PC-9 (cell line): ENCODE results near the gene TMEM132C. TPM values are rescaled to one million over a fixed set of nuclear protein-coding genes. Genes with fewer than 3 reads are reported as not detected.

Experiments used
- BruUV-seq: library from RNA; stranded (reverse); fragments of 400-500 nt; replicated peaks from 2 replicates; lab custom pipeline; 2021; lab: Mats Ljungman, UMichigan
- CTCF ChIA-PET: fragments of 300-600 bp; sonication (Branson Sonifier 250); formaldehyde crosslinking; loops from one replicate; lab custom pipeline; 2022; ENCODE audit warnings: antibody characterized with exemption; lab: Charles Lee
- POLR2A ChIA-PET: fragments of 300-600 bp; sonication (Branson Sonifier 250); formaldehyde crosslinking; loops from one replicate; lab custom pipeline; 2022; ENCODE audit warnings: antibody characterized with exemption; ENCODE audit not compliant: unreplicated experiment; lab: Charles Lee
- DNase-seq, 2 experiments: peaks; one replicate each; pipeline versions ENCODE4 v3.0.0 to v3.0.0-alpha.2; 2015 to 2022; ENCODE audit warnings: mixed read lengths in 1 of 2
- H2AFZ ChIP-seq: fragments of 200-600 bp; sonication (generic); 2 replicates; pipeline ENCODE4 v1.8.1; 2017; ENCODE audit warnings: antibody characterized with exemption
- H3F3A ChIP-seq: fragments of 200-600 bp; sonication (generic); 2 replicates; pipeline ENCODE4 v1.8.1; 2017; ENCODE audit warnings: antibody characterized with exemption, mild to moderate bottlenecking, low read depth; ENCODE audit not compliant: insufficient read depth
- H3K27ac ChIP-seq: fragments of 200-600 bp; sonication (generic); 2 replicates; pipeline ENCODE4 v1.6.1; 2016; ENCODE audit warnings: mixed run types
- H3K27me3 ChIP-seq: fragments of 200-600 bp; sonication (generic); 2 replicates; pipeline ENCODE4 v1.6.1; 2016; ENCODE audit warnings: low read depth, mixed run types; ENCODE audit not compliant: insufficient read depth
- H3K36me3 ChIP-seq: fragments of 200-600 bp; sonication (generic); 2 replicates; pipeline ENCODE4 v1.6.1; 2016; ENCODE audit warnings: low read depth, mixed run types
- H3K4me1 ChIP-seq: fragments of 200-600 bp; sonication (generic); replicated peaks from 2 replicates; pipeline ENCODE4 v1.6.1; 2016; ENCODE audit warnings: mixed run types; ENCODE audit not compliant: insufficient read depth
- H3K4me2 ChIP-seq: fragments of 200-600 bp; sonication (generic); 2 replicates; pipeline ENCODE4 v1.6.1; 2017; ENCODE audit warnings: mixed run types
- H3K4me3 ChIP-seq: fragments of 200-600 bp; sonication (generic); 2 replicates; pipeline ENCODE4 v1.6.1; 2016; ENCODE audit warnings: mixed run types
- H3K79me2 ChIP-seq: fragments of 200-600 bp; sonication (generic); 2 replicates; pipeline ENCODE4 v1.6.1; 2017; ENCODE audit warnings: low read depth, mixed run types
- H3K9me2 ChIP-seq: fragments of 200-600 bp; sonication (generic); 2 replicates; pipeline ENCODE4 v1.8.1; 2017; ENCODE audit warnings: mild to moderate bottlenecking; ENCODE audit not compliant: insufficient read depth
- H3K9me3 ChIP-seq: fragments of 200-600 bp; sonication (generic); 2 replicates; pipeline ENCODE4 v1.8.1; 2016; ENCODE audit warnings: low read depth; ENCODE audit not compliant: insufficient read depth
- H4K20me1 ChIP-seq: fragments of 200-600 bp; sonication (generic); 2 replicates; pipeline ENCODE4 v1.8.1; 2017; ENCODE audit not compliant: insufficient read depth
- CTCF ChIP-seq: fragments of 200-600 bp; sonication (generic); conservative IDR thresholded peaks from 2 replicates; pipeline ENCODE4 v1.6.1; 2017; ENCODE audit warnings: mixed run types, antibody characterized with exemption, mild to moderate bottlenecking, moderate library complexity
- EZH2 ChIP-seq: fragments of 200-600 bp; sonication (generic); IDR thresholded peaks from 2 replicates; pipeline ENCODE4 v1.8.0; 2017; ENCODE audit warnings: antibody characterized with exemption, low read depth
- intact Hi-C: fragments of 100-400 bp; cut with micrococcal nuclease; formaldehyde crosslinking; loops from one replicate; pipeline ENCODE4 v1.10.0; 2022; ENCODE audit not compliant: unreplicated experiment
- total RNA-seq: library from RNA; stranded (reverse); gene quantifications from 2 replicates; pipeline ENCODE4 v1.2.3, GENCODE V29; 2021

TMEM132C gene
- total RNA-seq, 1 experiment from 2014 or later = not detected

GRCh38 chr12:128712622-128713021 is 445.7 kb downstream of the TMEM132C start:
- POLR2A ChIA-PET = no interaction called here
- Histone ChIP-seq H3K4me1 (no peaks in the 10 kb centered on the region), H2AFZ (no peak overlapping the region), H3F3A (no peaks in the 10 kb centered on the region), H3K79me2 (no peaks in the 10 kb centered on the region), H3K4me2 (no peak overlapping the region), H4K20me1 (no peaks in the 10 kb centered on the region), H3K4me3 (no peak overlapping the region), H3K27me3 (peaks cover 66% of the 10 kb centered on the region), H3K9me3 (no peaks in the 10 kb centered on the region), H3K36me3 (no peaks in the 10 kb centered on the region), H3K27ac (no peak overlapping the region), H3K9me2 (no peaks in the 10 kb centered on the region)
- BruUV-seq = no TSS peak
- TF ChIP-seq CTCF = no peak
- CTCF ChIA-PET = no interaction called here
- intact Hi-C loops = no loop called here
- no peak for DNase-seq

- ChIA-PET POLR2A (no interaction called here), CTCF (no interaction called here)
- intact Hi-C loops = no loop called here
- H3K4me1 ChIP-seq = no peaks in the 10 kb centered on the region
- TF ChIP-seq CTCF = no peak
- TF ChIP-seq EZH2 = no peak
- H3K9me3 ChIP-seq = no peaks in the 10 kb centered on the region
- no peaks in the 10 kb centered on the region for H3K79me2 ChIP-seq
- H3K27ac ChIP-seq = no peak overlapping the region
- H3K4me3 ChIP-seq = no peak overlapping the region
- H3K27me3 ChIP-seq = peaks cover 53% of the 10 kb centered on the region
- H3K4me2 ChIP-seq = no peak overlapping the region
- H3F3A ChIP-seq = no peaks in the 10 kb centered on the region
- H3K9me2 ChIP-seq = no peaks in the 10 kb centered on the region
- no peak overlapping the region for H2AFZ ChIP-seq
- BruUV-seq = no TSS peak
- H4K20me1 ChIP-seq = no peaks in the 10 kb centered on the region
- no peaks in the 10 kb centered on the region for H3K36me3 ChIP-seq
- DNase-seq = no peak
These were observed 448.5 kb downstream of the TMEM132C start for GRCh38 chr12:128715485-128715884.

GRCh38 chr12:128724468-128725046 is 457.6 kb downstream of the TMEM132C start:
- no peak for DNase-seq
- Histone ChIP-seq H3K4me2 (no peak overlapping the region), H4K20me1 (no peaks in the 10 kb centered on the region), H3K4me3 (no peak overlapping the region), H3K4me1 (no peaks in the 10 kb centered on the region), H2AFZ (no peak overlapping the region), H3K79me2 (no peaks in the 10 kb centered on the region), H3F3A (no peaks in the 10 kb centered on the region), H3K27me3 (peaks cover 16% of the 10 kb centered on the region), H3K27ac (no peak overlapping the region), H3K36me3 (no peaks in the 10 kb centered on the region), H3K9me3 (no peaks in the 10 kb centered on the region), H3K9me2 (no peaks in the 10 kb centered on the region)
- CTCF ChIA-PET = interaction anchor here (0.6 kb wide), 1 partner anchor 465 kb away, joined by 3 read pairs; no protein-coding TSS in a partner anchor
- TF ChIP-seq CTCF (no peak), EZH2 (no peak)
- POLR2A ChIA-PET = no interaction called here
- BruUV-seq = no TSS peak
- intact Hi-C loops = no loop called here
